HG03432 (cell line): Measurements from ENCODE around the gene LRRC74A.
"Not testable (repeated sequence)": the region's sequence is repeated elsewhere in the genome, so short reads cannot be mapped to it uniquely, and the experiment has no call there.

Experiments used
- ATAC-seq: cut with Tn5 transposase; IDR thresholded peaks from one replicate; pipeline ENCODE4 v1.9.1; 2021; ENCODE audit warnings: mild to moderate bottlenecking, moderate library complexity; ENCODE audit not compliant: unreplicated experiment

LRRC74A gene

GRCh38 chr14:76883447-76883846 lies 57.2 kb downstream of the LRRC74A start:
- no peak for ATAC-seq

DNA sequence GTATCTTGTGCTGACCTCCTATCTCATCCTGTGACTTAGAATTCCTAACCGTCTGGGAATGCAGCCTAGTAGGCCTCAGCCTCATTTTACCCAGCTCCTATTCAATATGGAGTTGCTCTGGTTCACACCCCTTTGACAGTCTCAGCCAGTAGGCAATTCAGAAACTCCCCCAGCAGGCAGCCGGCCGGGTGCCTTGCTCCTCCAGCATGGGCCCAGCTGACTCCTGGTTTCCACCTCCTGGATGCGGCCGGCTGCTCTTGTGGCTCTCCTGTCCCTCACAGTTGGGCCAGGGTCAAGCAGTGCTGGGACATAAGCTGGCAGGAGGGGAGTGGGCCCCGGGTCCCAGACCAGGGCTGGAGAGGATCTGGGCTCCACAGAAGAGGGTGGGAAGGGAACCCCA lies 58.2 kb downstream of the LRRC74A start:
- ATAC-seq: no peak

DNA sequence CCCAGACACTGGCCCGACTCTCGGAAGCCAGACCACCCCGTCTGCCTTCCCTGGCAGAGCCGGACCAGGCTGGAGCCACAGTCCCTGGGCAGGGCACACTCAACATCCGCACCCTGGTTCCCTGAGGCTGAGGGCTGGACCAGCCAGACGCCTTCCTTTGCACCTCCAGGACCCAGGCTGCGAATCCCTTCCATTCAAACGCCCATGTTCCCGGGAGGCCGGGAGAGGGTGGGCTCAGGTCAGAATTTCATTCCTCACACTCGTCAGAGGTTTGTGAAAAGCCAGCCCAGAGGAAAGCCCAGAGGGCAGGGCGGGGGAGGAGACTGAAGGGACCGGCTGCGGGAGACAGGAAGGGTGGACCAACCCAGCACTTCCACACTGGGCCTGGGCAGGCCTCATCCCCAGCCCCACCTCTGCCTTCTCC lies 58.7 kb downstream of the LRRC74A start:
- ATAC-seq: no peak

GRCh38 chr14:76887191-76887590 lies 61.0 kb downstream of the LRRC74A start:
- no peak for ATAC-seq

DNA sequence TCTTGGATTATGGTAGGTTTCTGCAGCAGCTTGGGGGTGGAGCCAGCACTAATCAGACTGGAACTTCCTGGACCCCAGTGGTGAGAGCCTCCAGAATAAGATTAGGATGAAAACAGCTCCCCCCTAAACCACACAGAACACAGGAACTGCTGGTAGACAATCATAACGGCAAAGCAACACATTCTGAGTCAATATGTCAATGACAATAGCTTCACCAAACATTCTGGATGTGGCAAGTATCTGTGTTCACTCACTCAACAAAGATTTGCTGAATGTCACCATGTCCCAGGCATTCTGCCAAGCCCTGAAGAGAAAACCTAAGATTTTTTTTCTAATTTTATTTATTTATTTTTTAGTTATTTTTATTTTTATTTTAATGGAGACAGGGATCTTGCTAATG lies 65.2 kb downstream of the LRRC74A start:
- ATAC-seq: no peak

DNA sequence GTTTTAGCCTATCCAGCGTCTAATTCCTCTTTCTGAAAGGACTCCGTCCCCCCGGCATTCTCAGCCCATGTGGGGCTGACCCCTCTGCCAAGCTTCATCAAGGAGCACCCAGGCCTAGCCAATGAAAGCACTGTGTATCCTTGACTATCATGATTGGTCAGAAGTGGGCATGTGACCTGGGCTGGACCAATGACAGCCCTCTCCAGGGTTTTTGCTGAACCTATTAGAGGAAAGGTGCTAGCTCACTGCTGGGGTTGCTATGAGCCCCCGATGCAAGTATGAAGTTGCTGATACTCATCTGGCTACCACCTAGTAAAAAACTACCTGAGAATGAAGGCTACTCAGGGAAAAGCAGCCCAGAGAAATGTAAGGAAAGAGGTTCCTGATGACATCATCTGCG lies 68.1 kb downstream of the LRRC74A start:
- ATAC-seq: no peak

GRCh38 chr14:76898006-76898405 lies 71.8 kb downstream of the LRRC74A start:
- not testable (repeated sequence) for ATAC-seq

DNA sequence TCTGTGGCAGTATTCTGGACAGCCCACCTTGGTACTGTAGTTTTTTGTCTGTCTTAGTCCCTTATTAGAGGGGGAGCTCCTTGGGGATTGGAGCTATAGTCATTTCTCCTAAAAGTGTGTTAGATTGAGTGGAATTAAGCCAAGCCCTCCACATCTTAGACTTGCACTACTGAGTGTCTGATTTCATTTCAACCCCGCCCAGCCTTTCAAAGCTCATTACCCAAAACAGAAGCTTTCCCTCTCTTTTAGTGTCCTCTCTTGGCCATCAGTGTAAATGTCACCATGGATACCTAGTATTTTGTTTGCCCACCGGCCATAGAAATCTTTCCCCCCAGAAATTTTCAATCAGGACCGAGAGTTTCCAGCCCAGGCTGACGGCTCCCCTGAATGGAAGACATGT lies 74.5 kb downstream of the LRRC74A start:
- ATAC-seq: no peak

GRCh38 chr14:76901171-76902055 lies 75.2 kb downstream of the LRRC74A start:
- ATAC-seq: no peak

- ATAC-seq: no peak
These were observed 76.4 kb downstream of the LRRC74A start for GRCh38 chr14:76902591-76902990.

DNA sequence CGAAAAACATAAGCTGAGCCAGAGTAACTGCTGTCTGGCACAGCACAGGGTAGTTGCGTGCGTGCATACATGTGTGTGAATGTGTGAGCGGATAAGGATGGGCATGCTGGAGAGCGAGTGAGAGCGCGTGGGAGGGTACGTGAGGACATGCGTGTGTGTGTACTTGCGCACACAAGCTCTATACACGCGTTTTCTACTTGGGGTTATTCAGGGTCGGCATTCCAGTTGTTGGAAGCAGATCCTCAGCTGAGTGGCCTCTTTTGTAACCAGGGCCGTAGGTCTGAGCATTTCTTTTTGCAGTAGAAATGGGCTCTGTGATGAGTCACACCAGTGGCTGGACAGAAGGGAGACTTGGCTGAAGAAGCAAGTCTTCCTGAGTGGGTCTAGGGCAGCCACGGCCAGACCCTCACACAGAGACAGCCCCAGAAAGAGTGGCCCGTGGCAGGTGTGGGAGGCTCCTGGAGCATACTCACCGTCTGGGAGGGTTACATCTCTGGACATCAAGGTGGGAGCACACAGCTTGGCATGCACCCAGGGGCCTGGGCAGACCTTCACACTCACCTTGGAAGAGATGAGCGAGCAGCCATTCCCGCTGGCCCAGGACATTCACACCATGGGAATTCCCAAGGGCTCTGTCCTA lies 78.0 kb downstream of the LRRC74A start:
- ATAC-seq: no peak

GRCh38 chr14:76904740-76905569 lies 78.7 kb downstream of the LRRC74A start:
- ATAC-seq: peak; percentile 85

DNA sequence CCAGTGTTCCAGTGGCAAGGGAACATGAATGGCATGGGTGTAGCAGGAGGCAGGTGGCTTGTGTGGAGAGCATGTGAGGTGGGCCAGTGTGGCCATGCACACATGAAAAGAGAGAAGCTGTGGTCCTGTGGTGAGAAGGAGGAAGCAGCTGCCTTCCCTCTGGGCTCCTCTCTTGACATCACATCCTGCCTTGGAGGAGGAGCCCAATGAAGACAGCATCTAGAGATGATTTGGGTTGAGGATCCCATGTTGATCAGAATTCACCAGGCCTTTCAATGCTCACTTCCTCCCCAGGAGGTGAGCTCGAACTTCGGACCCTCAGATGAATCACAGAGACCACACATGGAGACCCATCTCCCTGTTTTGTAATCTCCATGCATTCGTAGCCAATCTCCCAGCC lies 82.6 kb downstream of the LRRC74A start:
- no peak for ATAC-seq

DNA sequence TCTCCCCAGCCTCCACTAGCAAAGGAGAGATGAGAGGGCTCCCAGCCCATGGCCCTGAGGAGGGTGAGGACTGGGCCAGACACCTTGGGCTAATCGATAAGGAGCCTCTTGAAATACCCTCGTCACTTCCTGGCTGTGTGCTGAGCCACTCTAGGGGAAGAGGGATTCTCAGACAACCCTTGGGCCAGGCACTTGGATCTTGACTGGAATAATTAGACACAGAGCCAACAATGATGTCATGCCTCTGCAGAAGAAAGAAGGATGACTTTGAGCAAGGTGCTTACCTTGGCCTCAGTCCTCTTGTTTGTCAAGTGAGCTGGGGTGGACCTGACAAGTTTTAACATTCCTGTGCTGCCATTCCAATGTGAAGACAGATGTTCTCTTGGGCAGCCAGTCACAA lies 83.1 kb downstream of the LRRC74A start:
- ATAC-seq: no peak

GRCh38 chr14:76910371-76910890 lies 84.2 kb downstream of the LRRC74A start:
- no peak for ATAC-seq

GRCh38 chr14:76911473-76911872 lies 85.3 kb downstream of the LRRC74A start:
- ATAC-seq: no peak

DNA sequence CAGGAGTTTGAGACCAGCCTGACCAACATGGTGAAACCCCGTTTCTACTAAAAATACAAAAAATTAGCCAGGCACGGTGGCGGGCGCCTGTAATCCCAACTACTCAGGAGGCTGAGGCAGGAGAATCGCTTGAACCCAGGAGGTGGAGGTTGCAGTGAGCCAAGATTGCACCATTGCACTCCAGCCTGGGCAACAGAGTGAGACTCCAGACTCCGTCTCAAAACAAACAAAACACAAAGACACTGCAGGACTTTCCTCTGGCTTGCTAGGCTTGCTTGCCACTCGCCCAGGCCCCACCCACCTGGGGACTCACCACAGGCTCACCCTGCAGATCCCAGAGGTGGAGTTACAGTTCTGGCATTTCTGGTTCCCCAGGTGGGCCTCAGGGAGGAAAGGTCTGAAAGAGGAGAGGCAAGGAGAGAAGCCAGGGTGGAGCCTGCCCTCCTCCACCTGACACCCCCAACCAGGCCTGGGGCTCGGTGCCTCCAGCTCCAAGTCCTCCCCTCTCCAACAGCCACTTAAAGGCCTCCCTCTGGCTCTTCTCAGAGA lies 88.4 kb downstream of the LRRC74A start:
- not testable (repeated sequence) for ATAC-seq

GRCh38 chr14:76916040-76916715 lies 90.0 kb downstream of the LRRC74A start:
- ATAC-seq: no peak

DNA sequence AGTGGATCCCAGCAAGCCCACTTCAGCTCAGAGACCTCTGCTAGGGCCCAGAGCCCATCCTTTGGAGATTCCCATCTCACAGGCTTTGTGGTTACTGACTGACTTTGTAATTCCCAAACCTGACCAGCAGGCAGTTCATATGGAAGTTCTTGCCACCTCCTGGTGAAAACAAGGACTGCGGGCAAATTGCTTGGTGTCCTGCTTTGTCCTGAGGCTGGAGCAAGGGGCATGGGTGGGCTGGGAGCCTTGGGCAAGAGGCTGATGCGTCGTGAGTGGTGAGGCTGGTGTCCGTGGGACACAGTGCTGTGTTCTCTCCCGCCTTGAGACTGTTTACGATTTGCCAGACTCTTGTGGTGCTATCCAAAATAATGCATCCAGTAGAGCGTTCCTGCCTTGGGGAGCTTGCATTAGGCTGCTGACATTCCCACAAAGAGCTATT lies 91.0 kb downstream of the LRRC74A start:
- no peak for ATAC-seq

DNA sequence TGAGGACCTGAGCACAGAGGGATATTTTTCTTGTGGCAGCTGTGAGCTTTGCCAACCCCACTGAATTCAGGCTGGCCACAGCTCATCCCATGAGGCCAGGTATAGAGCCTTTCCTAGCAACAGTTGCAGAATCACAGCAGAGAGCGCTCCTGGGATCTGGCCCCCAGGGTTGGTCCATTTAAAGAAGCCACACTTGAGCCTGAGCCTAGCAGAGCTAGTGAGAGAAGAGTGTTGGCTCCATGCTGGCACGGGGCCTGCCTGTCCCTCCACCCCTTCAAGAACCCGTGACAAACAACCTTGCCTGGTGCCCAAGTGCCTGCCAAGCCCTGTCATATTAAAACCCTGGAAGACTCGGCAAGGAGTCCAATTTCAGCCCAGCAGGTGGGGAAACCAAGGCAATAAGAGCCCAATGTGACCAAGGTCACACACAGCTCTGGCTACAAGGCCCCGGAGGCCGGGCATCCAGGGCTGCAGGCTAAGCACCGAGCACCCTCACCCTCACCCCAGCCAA lies 91.6 kb downstream of the LRRC74A start:
- no peak for ATAC-seq
